Measurements from ENCODE around the gene CAT. TPM values are rescaled to one million over a fixed set of nuclear protein-coding genes. Genes with fewer than 3 reads are reported as not detected.

The CAT gene
- total and polyA plus RNA-seq, 8 donors = 24.9 to 122 (median 74.7) TPM

- no peak for TF ChIP-seq POLR2A (IDR thresholded peaks at IDR 0.05)
- no peak for TF ChIP-seq POLR2AphosphoS5 (IDR thresholded peaks at IDR 0.05)
- TF ChIP-seq EP300 (IDR thresholded peaks at IDR 0.05) = no peak
- TF ChIP-seq, protein P1, sequence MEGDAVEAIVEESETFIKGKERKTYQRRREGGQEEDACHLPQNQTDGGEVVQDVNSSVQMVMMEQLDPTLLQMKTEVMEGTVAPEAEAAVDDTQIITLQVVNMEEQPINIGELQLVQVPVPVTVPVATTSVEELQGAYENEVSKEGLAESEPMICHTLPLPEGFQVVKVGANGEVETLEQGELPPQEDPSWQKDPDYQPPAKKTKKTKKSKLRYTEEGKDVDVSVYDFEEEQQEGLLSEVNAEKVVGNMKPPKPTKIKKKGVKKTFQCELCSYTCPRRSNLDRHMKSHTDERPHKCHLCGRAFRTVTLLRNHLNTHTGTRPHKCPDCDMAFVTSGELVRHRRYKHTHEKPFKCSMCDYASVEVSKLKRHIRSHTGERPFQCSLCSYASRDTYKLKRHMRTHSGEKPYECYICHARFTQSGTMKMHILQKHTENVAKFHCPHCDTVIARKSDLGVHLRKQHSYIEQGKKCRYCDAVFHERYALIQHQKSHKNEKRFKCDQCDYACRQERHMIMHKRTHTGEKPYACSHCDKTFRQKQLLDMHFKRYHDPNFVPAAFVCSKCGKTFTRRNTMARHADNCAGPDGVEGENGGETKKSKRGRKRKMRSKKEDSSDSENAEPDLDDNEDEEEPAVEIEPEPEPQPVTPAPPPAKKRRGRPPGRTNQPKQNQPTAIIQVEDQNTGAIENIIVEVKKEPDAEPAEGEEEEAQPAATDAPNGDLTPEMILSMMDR (IDR thresholded peaks at IDR 0.05) = no peak
- intact Hi-C loops (cut with DNase I; ENCODE audit: low total_unique reads) = no loop called here
- Histone ChIP-seq H3K9me3 (peaks cover 0 to 18% (median 9%) of the 10 kb centered on the region in 4 donors), H3K27ac (no peak overlapping the region), H3K4me3 (no peak overlapping the region), H3K4me1 (no peaks in the 10 kb centered on the region), H3K27me3 (no peaks in the 10 kb centered on the region), H3K36me3 (no peaks in the 10 kb centered on the region)
- WGBS, 5 donors = 64 to 97% (median 78%) methylated on average over 3 of the region's 3 CpGs
- no peak for DNase-seq
Measured at GRCh38 chr11:34411111-34411510, 27.6 kb upstream of the CAT start.

GRCh38 chr11:34411791-34412190 lies 26.9 kb upstream of the CAT start:
- Histone ChIP-seq H3K36me3 (no peaks in the 10 kb centered on the region), H3K4me1 (no peaks in the 10 kb centered on the region), H3K27ac (no peak overlapping the region), H3K4me3 (no peak overlapping the region), H3K9me3 (peaks cover 0 to 18% (median 9%) of the 10 kb centered on the region in 4 donors), H3K27me3 (no peaks in the 10 kb centered on the region)
- DNase-seq = no peak
- intact Hi-C loops (cut with DNase I; ENCODE audit: low total_unique reads) = no loop called here
- 91 to 97% (median 93%) methylated on average over 2 of the region's 2 CpGs for WGBS, 5 donors
- TF ChIP-seq POLR2A (IDR thresholded peaks at IDR 0.05) = no peak
- TF ChIP-seq POLR2AphosphoS5 (IDR thresholded peaks at IDR 0.05) = no peak
- TF ChIP-seq EP300 (IDR thresholded peaks at IDR 0.05) = no peak
- TF ChIP-seq, protein P1 (IDR thresholded peaks at IDR 0.05) = no peak

DNA sequence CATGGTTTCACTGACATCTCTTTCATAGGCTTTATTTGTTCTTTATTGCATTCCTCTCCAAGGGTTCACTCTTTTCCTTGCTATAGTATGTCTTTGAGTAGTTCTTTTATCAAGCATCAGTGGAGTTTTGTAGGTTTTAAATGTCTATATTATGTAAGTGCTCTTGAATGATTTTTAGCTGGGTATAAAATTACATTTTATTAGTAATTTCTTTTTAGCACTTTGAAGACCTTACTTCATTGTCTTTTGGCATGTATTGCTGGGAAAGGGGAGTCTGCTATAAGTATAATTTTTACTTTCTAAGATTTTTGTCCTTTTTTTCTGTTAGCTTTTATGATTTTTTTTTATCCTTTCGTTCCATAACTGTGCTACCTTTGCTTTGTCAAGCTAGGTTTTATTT lies 25.5 kb upstream of the CAT start:
- no peaks in the 10 kb centered on the region for H3K27me3 ChIP-seq
- intact Hi-C loops (cut with DNase I; ENCODE audit: low total_unique reads) = no loop called here
- H3K4me3 ChIP-seq = no peak overlapping the region
- H3K4me1 ChIP-seq = no peaks in the 10 kb centered on the region
- peaks cover 0 to 18% (median 9%) of the 10 kb centered on the region in 4 donors for H3K9me3 ChIP-seq
- no peak overlapping the region for H3K27ac ChIP-seq
- DNase-seq = no peak
- no peaks in the 10 kb centered on the region for H3K36me3 ChIP-seq
- TF ChIP-seq POLR2A (IDR thresholded peaks at IDR 0.05) (no peak), POLR2AphosphoS5 (IDR thresholded peaks at IDR 0.05) (no peak), EP300 (IDR thresholded peaks at IDR 0.05) (no peak)
- TF ChIP-seq, protein P1 (IDR thresholded peaks at IDR 0.05) = no peak
- WGBS, 5 donors = 81 to 94% (median 91%) methylated on average over 1 of the region's 1 CpG

DNA sequence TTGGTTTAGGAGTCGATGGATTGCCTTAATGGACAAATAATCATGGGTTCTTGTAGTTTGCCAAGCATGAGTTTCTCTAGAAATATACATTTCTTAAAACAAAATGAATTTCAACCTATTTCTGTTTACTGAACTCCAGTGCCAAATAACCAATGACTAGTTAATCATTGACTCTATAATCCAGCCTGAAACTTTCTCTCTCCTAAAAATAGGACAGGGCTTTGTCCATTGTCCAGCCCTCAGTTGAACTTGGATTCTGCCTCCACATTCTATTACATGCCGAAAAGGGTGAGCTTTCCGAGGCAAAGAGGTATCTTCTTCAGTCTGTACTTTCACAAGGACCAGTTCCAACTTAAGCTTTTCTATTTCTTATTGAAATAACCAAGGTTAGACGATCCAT lies 23.2 kb upstream of the CAT start:
- Histone ChIP-seq H3K4me3 (no peak overlapping the region), H3K36me3 (no peaks in the 10 kb centered on the region), H3K27ac (no peak overlapping the region), H3K4me1 (no peaks in the 10 kb centered on the region), H3K9me3 (peaks cover 0 to 18% (median 9%) of the 10 kb centered on the region in 4 donors), H3K27me3 (no peaks in the 10 kb centered on the region)
- no peak for DNase-seq
- WGBS, 5 donors = 38 to 58% (median 53%) methylated on average over 4 of the region's 4 CpGs
- TF ChIP-seq POLR2A (IDR thresholded peaks at IDR 0.05) = no peak
- no peak for TF ChIP-seq POLR2AphosphoS5 (IDR thresholded peaks at IDR 0.05)
- intact Hi-C loops (cut with DNase I; ENCODE audit: low total_unique reads) = no loop called here

DNA sequence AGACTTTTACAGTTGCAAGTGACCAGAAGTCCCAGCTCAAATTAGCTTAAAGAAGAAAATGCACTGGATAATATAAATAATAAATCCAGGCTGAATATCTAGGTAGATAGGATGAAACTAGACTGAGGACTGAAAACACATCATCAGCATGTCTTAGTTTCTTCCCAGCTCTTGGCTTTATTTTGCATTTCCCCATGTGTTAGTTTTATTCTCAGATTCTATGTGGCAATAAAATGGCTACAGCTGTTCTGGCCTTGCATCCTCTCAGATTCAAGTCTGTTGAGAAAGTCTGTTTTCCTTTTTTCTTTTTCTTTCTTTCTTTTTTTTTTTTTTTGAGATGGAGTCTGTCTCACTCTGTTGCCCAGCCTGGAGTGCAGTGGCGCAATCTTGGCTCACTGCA lies 22.6 kb upstream of the CAT start:
- intact Hi-C loops (cut with DNase I; ENCODE audit: low total_unique reads) = no loop called here
- TF ChIP-seq EP300 (IDR thresholded peaks at IDR 0.05) (no peak), POLR2AphosphoS5 (IDR thresholded peaks at IDR 0.05) (no peak), POLR2A (IDR thresholded peaks at IDR 0.05) (no peak)
- TF ChIP-seq, protein P1 (IDR thresholded peaks at IDR 0.05) = no peak
- no peak for DNase-seq
- Histone ChIP-seq H3K4me3 (no peak overlapping the region), H3K27me3 (no peaks in the 10 kb centered on the region), H3K4me1 (no peaks in the 10 kb centered on the region), H3K27ac (no peak overlapping the region), H3K36me3 (no peaks in the 10 kb centered on the region), H3K9me3 (peaks cover 0 to 18% (median 9%) of the 10 kb centered on the region in 4 donors)
- WGBS, 5 donors = 0 to 93% (median 55%) methylated on average over 1 of the region's 1 CpG
